Measurements from ENCODE around the gene PLD2. TPM values are rescaled to one million over a fixed set of nuclear protein-coding genes. Genes with fewer than 3 reads are reported as not detected.

The PLD2 gene
- total and polyA plus RNA-seq, 10 of the 15 experiments (the other 5 are each of a cell fraction or from before 2014, with no cell fraction given), result 0.71 to 16.5 (median 7.0) TPM

GRCh38 chr17:4789951-4790704 lies 16.8 kb upstream of the PLD2 start (continued):
- TF ChIP-seq SPI1 (IDR thresholded peaks at IDR 0.05; ENCODE audit: borderline replicate concordance, insufficient read depth, low read depth, low read length) (no peak), RB1 (IDR thresholded peaks at IDR 0.05; ENCODE audit: borderline replicate concordance) (peak; percentile 88; the same call in 1 of the 2 replicates), CHD4 (IDR thresholded peaks at IDR 0.05) (no peak), ZNF207 (IDR thresholded peaks at IDR 0.05; ENCODE audit: borderline replicate concordance) (peak; percentile 77; the same call in 1 of the 2 replicates), ZNF24 (IDR thresholded peaks at IDR 0.05) (peak; percentile 71), ZSCAN29 (IDR thresholded peaks at IDR 0.05) (peak; percentile 40; the same call in 1 of the 2 replicates), LARP7 (IDR thresholded peaks at IDR 0.05) (peak; percentile 100), MTA3 (IDR thresholded peaks at IDR 0.05; ENCODE audit: borderline replicate concordance, low read length) (no peak), CREM (IDR thresholded peaks at IDR 0.05; ENCODE audit: low read depth) (peak; percentile 45; the same call in 1 of the 2 replicates), NR2C1 (IDR thresholded peaks at IDR 0.05) (peak; percentile 51), MEF2A (IDR thresholded peaks at IDR 0.05; ENCODE audit: insufficient read depth, low read depth, low read length) (0 out of 2 replicates have a peak, but pooled peaks have one; percentile 24), NFXL1 (IDR thresholded peaks at IDR 0.05; ENCODE audit: borderline replicate concordance) (peak; percentile 73; the same call in 1 of the 2 replicates), NKRF (conservative IDR thresholded peaks at IDR 0.05) (0 out of 2 replicates have a peak, but pooled peaks have one; percentile 87), RELA (IDR thresholded peaks at IDR 0.05; ENCODE audit: borderline replicate concordance, partially characterized antibody) (no peak), ATF7 (IDR thresholded peaks at IDR 0.05; ENCODE audit: low read depth) (peak; percentile 34; the same call in 1 of the 2 replicates)
- TF ChIP-seq, protein P1, sequence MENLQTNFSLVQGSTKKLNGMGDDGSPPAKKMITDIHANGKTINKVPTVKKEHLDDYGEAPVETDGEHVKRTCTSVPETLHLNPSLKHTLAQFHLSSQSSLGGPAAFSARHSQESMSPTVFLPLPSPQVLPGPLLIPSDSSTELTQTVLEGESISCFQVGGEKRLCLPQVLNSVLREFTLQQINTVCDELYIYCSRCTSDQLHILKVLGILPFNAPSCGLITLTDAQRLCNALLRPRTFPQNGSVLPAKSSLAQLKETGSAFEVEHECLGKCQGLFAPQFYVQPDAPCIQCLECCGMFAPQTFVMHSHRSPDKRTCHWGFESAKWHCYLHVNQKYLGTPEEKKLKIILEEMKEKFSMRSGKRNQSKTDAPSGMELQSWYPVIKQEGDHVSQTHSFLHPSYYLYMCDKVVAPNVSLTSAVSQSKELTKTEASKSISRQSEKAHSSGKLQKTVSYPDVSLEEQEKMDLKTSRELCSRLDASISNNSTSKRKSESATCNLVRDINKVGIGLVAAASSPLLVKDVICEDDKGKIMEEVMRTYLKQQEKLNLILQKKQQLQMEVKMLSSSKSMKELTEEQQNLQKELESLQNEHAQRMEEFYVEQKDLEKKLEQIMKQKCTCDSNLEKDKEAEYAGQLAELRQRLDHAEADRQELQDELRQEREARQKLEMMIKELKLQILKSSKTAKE (IDR thresholded peaks at IDR 0.05; ENCODE audit: low read depth, poor library complexity, severe bottlenecking), result no peak
- TF ChIP-seq, protein P2, sequence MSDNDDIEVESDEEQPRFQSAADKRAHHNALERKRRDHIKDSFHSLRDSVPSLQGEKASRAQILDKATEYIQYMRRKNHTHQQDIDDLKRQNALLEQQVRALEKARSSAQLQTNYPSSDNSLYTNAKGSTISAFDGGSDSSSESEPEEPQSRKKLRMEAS (IDR thresholded peaks at IDR 0.05; ENCODE audit: low read depth, low read length), result peak; percentile 61
